A673 (cell line): ENCODE measurements around the gene ERI3.

Source experiments
- CTCF ChIP-seq: fragments of 300-800, 200-600 bp; sonication (generic); conservative IDR thresholded peaks from 2 replicates; pipeline ENCODE4 v1.5.1; 2017; ENCODE audit warnings: low read depth, mild to moderate bottlenecking, antibody characterized with exemption, low read length, moderate library complexity, mixed read lengths
- EZH2 ChIP-seq: fragments of 200-600 bp; sonication (generic); IDR thresholded peaks from 2 replicates; pipeline ENCODE4 v1.6.1; 2017; ENCODE audit warnings: borderline replicate concordance, low read depth, mild to moderate bottlenecking, mixed read lengths, antibody characterized with exemption, low read length; ENCODE audit not compliant: poor library complexity, severe bottlenecking

GRCh38 chr1:44265656-44266358 is 89.2 kb downstream of the ERI3 start:
- TF ChIP-seq CTCF = no peak
- no peak for TF ChIP-seq EZH2
